ENCODE measurements around the gene CYTH3. TPM values are rescaled to one million over a fixed set of nuclear protein-coding genes. Genes with fewer than 3 reads are reported as not detected.

The CYTH3 gene
- total RNA-seq, 1 experiment from 2014 or later, result 29.1 TPM

- POLR2A ChIA-PET, result no interaction called here
- H3K36me3 Mint-ChIP-seq (ENCODE audit: insufficient read depth, unreplicated experiment), result peaks cover 6% of the 10 kb centered on the region
- H3K36me3 ChIP-seq (ENCODE audit: control insufficient read depth, insufficient read depth, low read length), result no peaks in the 10 kb centered on the region
- CTCF ChIA-PET, result no interaction called here
- intact Hi-C loops (cut with micrococcal nuclease; ENCODE audit: unreplicated experiment), result no loop called here
- no peaks in the 10 kb centered on the region for H3K27me3 ChIP-seq (replicated peaks; ENCODE audit: control insufficient read depth, insufficient read depth, low read length)
- no peaks in the 10 kb centered on the region for H3K9me3 Mint-ChIP-seq (ENCODE audit: unreplicated experiment)
- no peaks in the 10 kb centered on the region for H3K27me3 Mint-ChIP-seq (ENCODE audit: insufficient read depth, unreplicated experiment)
- no peak for TF ChIP-seq CTCF (IDR thresholded peaks at IDR 0.05; ENCODE audit: insufficient read depth in 1 of 2, low read depth in 1 of 2, low read length in 1 of 2, severe bottlenecking in 1 of 2, unreplicated experiment in 1 of 2)
- H3K9me3 ChIP-seq, result no peaks in the 10 kb centered on the region
- peaks cover 14% of the 10 kb centered on the region for H3K4me1 Mint-ChIP-seq (ENCODE audit: low read depth, unreplicated experiment)
- no TSS peak for BruUV-seq (replicated peaks)
- H3K4me1 ChIP-seq, result peaks cover 38% of the 10 kb centered on the region
- no peak overlapping the region for H3K4me3 Mint-ChIP-seq (ENCODE audit: unreplicated experiment)
- H3K4me3 ChIP-seq (ENCODE audit: low read depth, low read length), result no peak overlapping the region
- no peak for DNase-seq
- no peak overlapping the region for H3K27ac Mint-ChIP-seq (ENCODE audit: unreplicated experiment)
These were observed 5.1 kb upstream of the CYTH3 start for GRCh38 chr7:6277476-6277875.

GRCh38 chr7:6276911-6277408 is 4.5 kb upstream of the CYTH3 start:
- ChIA-PET CTCF (no interaction called here), POLR2A (interaction anchor here (0.6 kb wide), 1 partner anchor 14 kb away, joined by 3 read pairs; no protein-coding TSS in a partner anchor)
- no peak for TF ChIP-seq CTCF (IDR thresholded peaks at IDR 0.05; ENCODE audit: insufficient read depth in 1 of 2, low read depth in 1 of 2, low read length in 1 of 2, severe bottlenecking in 1 of 2, unreplicated experiment in 1 of 2)

GRCh38 chr7:6274743-6275142 is 2.3 kb upstream of the CYTH3 start:
- H3K36me3 ChIP-seq (ENCODE audit: control insufficient read depth, insufficient read depth, low read length), result no peaks in the 10 kb centered on the region
- no peak overlapping the region for H3K4me3 ChIP-seq (ENCODE audit: low read depth, low read length)
- no peaks in the 10 kb centered on the region for H3K9me3 ChIP-seq
- H3K4me1 ChIP-seq, result peaks cover 52% of the 10 kb centered on the region
- Mint-ChIP-seq H3K27ac (ENCODE audit: unreplicated experiment) (no peak overlapping the region), H3K4me3 (ENCODE audit: unreplicated experiment) (no peak overlapping the region), H3K4me1 (ENCODE audit: low read depth, unreplicated experiment) (peaks cover 28% of the 10 kb centered on the region), H3K9me3 (ENCODE audit: unreplicated experiment) (no peaks in the 10 kb centered on the region), H3K27me3 (ENCODE audit: insufficient read depth, unreplicated experiment) (peaks cover 5% of the 10 kb centered on the region), H3K36me3 (ENCODE audit: insufficient read depth, unreplicated experiment) (peaks cover 23% of the 10 kb centered on the region)
- ChIA-PET POLR2A (no interaction called here), CTCF (interaction anchor here (0.8 kb wide), 1 partner anchor 114 kb away, joined by 3 read pairs; no protein-coding TSS in a partner anchor)
- no TSS peak for BruUV-seq (replicated peaks)
- intact Hi-C loops (cut with micrococcal nuclease; ENCODE audit: unreplicated experiment), result no loop called here
- H3K27me3 ChIP-seq (replicated peaks; ENCODE audit: control insufficient read depth, insufficient read depth, low read length), result no peaks in the 10 kb centered on the region
- TF ChIP-seq CTCF (IDR thresholded peaks at IDR 0.05; ENCODE audit: insufficient read depth in 1 of 2, low read depth in 1 of 2, low read length in 1 of 2, severe bottlenecking in 1 of 2, unreplicated experiment in 1 of 2), result no peak
- no peak for DNase-seq

More at GRCh38 chr7:6276911-6277408, 4.5 kb upstream of the CYTH3 start:
- no peaks in the 10 kb centered on the region for H3K9me3 ChIP-seq
- Mint-ChIP-seq H3K4me1 (ENCODE audit: low read depth, unreplicated experiment) (peaks cover 14% of the 10 kb centered on the region), H3K27me3 (ENCODE audit: insufficient read depth, unreplicated experiment) (no peaks in the 10 kb centered on the region), H3K27ac (ENCODE audit: unreplicated experiment) (no peak overlapping the region), H3K9me3 (ENCODE audit: unreplicated experiment) (no peaks in the 10 kb centered on the region), H3K36me3 (ENCODE audit: insufficient read depth, unreplicated experiment) (peaks cover 11% of the 10 kb centered on the region), H3K4me3 (ENCODE audit: unreplicated experiment) (no peak overlapping the region)
- H3K4me1 ChIP-seq, result peaks cover 38% of the 10 kb centered on the region
- H3K27me3 ChIP-seq (replicated peaks; ENCODE audit: control insufficient read depth, insufficient read depth, low read length), result no peaks in the 10 kb centered on the region
- no peaks in the 10 kb centered on the region for H3K36me3 ChIP-seq (ENCODE audit: control insufficient read depth, insufficient read depth, low read length)
- intact Hi-C loops (cut with micrococcal nuclease; ENCODE audit: unreplicated experiment), result no loop called here
- no TSS peak for BruUV-seq (replicated peaks)
- no peak for DNase-seq
- H3K4me3 ChIP-seq (ENCODE audit: low read depth, low read length), result no peak overlapping the region
